ENCODE results near the gene LARP1B.
"Not testable (repeated sequence)": the region's sequence is repeated elsewhere in the genome, so short reads cannot be mapped to it uniquely, and the experiment has no call there.

LARP1B gene

GRCh38 chr4:128228845-128229795, 168.0 kb downstream of the LARP1B start:
- DNase-seq = no peak

- no peak for DNase-seq
Observed at GRCh38 chr4:128232719-128233118, 171.6 kb downstream of the LARP1B start.

- no peak for DNase-seq
Observed at GRCh38 chr4:128234836-128235235, 173.7 kb downstream of the LARP1B start.

- DNase-seq = no peak
Observed at GRCh38 chr4:128241019-128241418, 179.9 kb downstream of the LARP1B start.

- no peak for DNase-seq
Observed at GRCh38 chr4:128241425-128241913, 180.4 kb downstream of the LARP1B start.

- no peak for DNase-seq
Observed at GRCh38 chr4:128241981-128242380, 180.9 kb downstream of the LARP1B start.

- no peak for DNase-seq
Observed at GRCh38 chr4:128242601-128243000, 181.5 kb downstream of the LARP1B start.

GRCh38 chr4:128244379-128244778, 183.3 kb downstream of the LARP1B start:
- no peak for DNase-seq

GRCh38 chr4:128245391-128245790, 184.3 kb downstream of the LARP1B start:
- DNase-seq = not testable (repeated sequence)

- DNase-seq = no peak
Observed at GRCh38 chr4:128247906-128248305, 186.8 kb downstream of the LARP1B start.

- no peak for DNase-seq
Observed at GRCh38 chr4:128249787-128250668, 188.9 kb downstream of the LARP1B start.

- no peak for DNase-seq
Observed at GRCh38 chr4:128255906-128256305, 194.8 kb downstream of the LARP1B start.

GRCh38 chr4:128256539-128256938, 195.4 kb downstream of the LARP1B start:
- no peak for DNase-seq

GRCh38 chr4:128258166-128258565, 197.1 kb downstream of the LARP1B start:
- not testable (repeated sequence) for DNase-seq

- DNase-seq = not testable (repeated sequence)
Observed at GRCh38 chr4:128259889-128260288, 198.8 kb downstream of the LARP1B start.

All from NK-92 treated with Interleukin-12 subunit alpha and Interleukin-12 subunit beta, amount 100 ng/mL, for 24 hours (cell line).